Endothelial cell of umbilical vein (primary cell): ENCODE data around the gene MBD5. TPM values are rescaled to one million over a fixed set of nuclear protein-coding genes. Genes with fewer than 3 reads are reported as not detected.
A peak's percentile ranks its signal among the peaks of the same experiment; 100 is the strongest.

Experiments used
- BruUV-seq: library from RNA; stranded (reverse); fragments of 400-500 nt; replicated peaks from 2 replicates; lab custom pipeline; 2021; lab: Mats Ljungman, UMichigan
- CTCF ChIA-PET: fragments of 300-600, 350-600 bp; sonication (Branson Sonifier 250); formaldehyde crosslinking; loops from one replicate; lab custom pipeline; 2021; ENCODE audit warnings: antibody characterized with exemption, inconsistent platforms; lab: Charles Lee
- POLR2A ChIA-PET: fragments of 300-600, 350-600 bp; sonication (Branson Sonifier 250); formaldehyde crosslinking; loops from one replicate; lab custom pipeline; 2021; ENCODE audit warnings: antibody characterized with exemption, inconsistent platforms; lab: Charles Lee
- DNase-seq: peaks from one replicate; pipeline ENCODE4 v3.0.0-alpha.2; 2011; ENCODE audit warnings: low read depth, low spot score
- FAIRE-seq: peaks from 2 replicates; lab custom pipeline; 2011; peaks lifted over from hg19 to GRCh38; lab: Jason Lieb, UNC
- H2AFZ ChIP-seq: 2 replicates; pipeline ENCODE4 v1.6.0; 2012; ENCODE audit warnings: low read depth, low read length, control low read depth, inconsistent platforms
- H3K27ac ChIP-seq: 2 replicates; pipeline ENCODE4 v1.5.1; 2011; ENCODE audit warnings: low read depth, mild to moderate bottlenecking, control low read depth, low read length, moderate library complexity; ENCODE audit not compliant: insufficient read depth
- H3K27me3 ChIP-seq, 2 experiments: 2 replicates each; pipeline versions ENCODE4 v1.6.0 to v1.6.1; 2011; ENCODE audit warnings: low read length in 2 of 2, mixed read lengths in 1 of 2; ENCODE audit not compliant: control insufficient read depth in 2 of 2, insufficient read depth in 2 of 2
- H3K36me3 ChIP-seq, 2 experiments: 2 replicates in 1 of 2; 3 replicates in 1 of 2; pipeline ENCODE4 v1.5.1; 2011; ENCODE audit warnings: low read length in 2 of 2, mild to moderate bottlenecking in 1 of 2, moderate library complexity in 1 of 2; ENCODE audit not compliant: control insufficient read depth in 2 of 2, insufficient read depth in 2 of 2; ENCODE audit errors: extremely low read depth in 1 of 2
- H3K4me1 ChIP-seq: 3 replicates; pipeline ENCODE4 v1.5.1; 2011; ENCODE audit warnings: mild to moderate bottlenecking, low read length; ENCODE audit not compliant: control insufficient read depth, insufficient read depth; ENCODE audit errors: extremely low read depth
- H3K4me2 ChIP-seq: 2 replicates; pipeline ENCODE4 v1.6.1; 2011; ENCODE audit warnings: low read length, control low read depth, mixed read lengths; ENCODE audit not compliant: insufficient read depth
- H3K4me3 ChIP-seq, 3 experiments: fragments of 200-600 bp in 1 of 3; sonication (generic), shearing (Covaris generic) in 1 of 3; replicated peaks in 1 of 3; 2 replicates each; pipeline ENCODE4 v1.5.1; 2011 to 2016; ENCODE audit warnings: control low read depth in 3 of 3, low read length in 3 of 3, mild to moderate bottlenecking in 2 of 3, inconsistent platforms in 1 of 3, low read depth in 1 of 3, moderate library complexity in 1 of 3; ENCODE audit not compliant: insufficient read depth in 1 of 3
- H3K79me2 ChIP-seq: 2 replicates; pipeline ENCODE4 v1.6.0; 2012; ENCODE audit warnings: low read length, inconsistent platforms; ENCODE audit not compliant: control insufficient read depth, insufficient read depth
- H3K9ac ChIP-seq: replicated peaks from 2 replicates; pipeline ENCODE3; 2011; ENCODE audit warnings: low read length, control low read depth; ENCODE audit not compliant: insufficient read depth; ENCODE audit errors: extremely low read depth
- H3K9me1 ChIP-seq: replicated peaks from 3 replicates; pipeline ENCODE4 v1.6.0; 2011; ENCODE audit warnings: mild to moderate bottlenecking, low read length; ENCODE audit not compliant: control insufficient read depth, insufficient read depth; ENCODE audit errors: extremely low read depth
- H3K9me3 ChIP-seq: replicated peaks from 2 replicates; pipeline ENCODE4 v1.5.1; 2012; ENCODE audit warnings: low read length, inconsistent platforms; ENCODE audit not compliant: control insufficient read depth, insufficient read depth
- H4K20me1 ChIP-seq: replicated peaks from 2 replicates; pipeline ENCODE3; 2011; ENCODE audit warnings: mild to moderate bottlenecking, low read length; ENCODE audit not compliant: control insufficient read depth, insufficient read depth; ENCODE audit errors: extremely low read depth
- FOS ChIP-seq: IDR thresholded peaks from 2 replicates; pipeline ENCODE4 v1.6.1; 2011; ENCODE audit warnings: mild to moderate bottlenecking, low read length, moderate library complexity, borderline replicate concordance; ENCODE audit not compliant: insufficient read depth
- JUN ChIP-seq: IDR thresholded peaks from 2 replicates; pipeline ENCODE4 v1.6.1; 2011; ENCODE audit warnings: borderline replicate concordance, low read depth; ENCODE audit not compliant: insufficient read length, insufficient read depth
- MAX ChIP-seq: IDR thresholded peaks from 2 replicates; pipeline ENCODE4 v1.6.1; 2011; ENCODE audit not compliant: insufficient read depth, insufficient read length
- MYC ChIP-seq: IDR thresholded peaks from one replicate; pipeline ENCODE4 v1.6.1; 2011; ENCODE audit warnings: mild to moderate bottlenecking, low read depth, low read length
- POLR2A ChIP-seq: IDR thresholded peaks from 2 replicates; pipeline ENCODE4 v1.6.1; 2012; ENCODE audit warnings: low read depth, mild to moderate bottlenecking, control low read depth, low read length
- dilution Hi-C: fragments of 300-500 bp; cut with MboI; formaldehyde crosslinking; loops from one replicate; pipeline ENCODE4 v1.15.0; 2019; ENCODE audit warnings: low sequenced_read_pairs; ENCODE audit not compliant: extremely low pct_ligation_motif_present
- intact Hi-C: fragments of 100-400 bp; cut with micrococcal nuclease; formaldehyde crosslinking; loops from one replicate; pipeline ENCODE4 v1.10.0; 2022
- polyA plus RNA-seq, 4 experiments: library from polyadenylated mRNA; depleted of rRNA in 3 of 4; stranded (reverse) in 3 of 4; unstranded in 1 of 4; fragments of >200 nt; gene quantifications; 2 replicates each; pipeline versions ENCODE4 v1.2.1 to v1.2.3, GENCODE V29; 2011 to 2012; ENCODE audit warnings: missing spikeins in 1 of 4
- total RNA-seq: library from RNA; stranded (reverse); gene quantifications from 2 replicates; pipeline ENCODE4 v1.2.3, GENCODE V29; 2021
- TF ChIP-seq, protein P1 (sequence below), 2 donors: IDR thresholded peaks; 1 replicate in 1 of 2; 2 replicates in 1 of 2; pipeline ENCODE4 v1.5.1; 2011; ENCODE audit warnings: low read length in 2 of 2, mild to moderate bottlenecking in 2 of 2, moderate library complexity in 2 of 2, control low read depth in 1 of 2, inconsistent platforms in 1 of 2, low read depth in 1 of 2; ENCODE audit not compliant: insufficient read depth in 1 of 2; ENCODE audit errors: extremely low read depth in 1 of 2

The MBD5 gene
- total and polyA plus RNA-seq, 2 donors (not counting 3 experiments of a cell fraction or from before 2014, with no cell fraction given), result 11.3 to 37.0 TPM

DNA sequence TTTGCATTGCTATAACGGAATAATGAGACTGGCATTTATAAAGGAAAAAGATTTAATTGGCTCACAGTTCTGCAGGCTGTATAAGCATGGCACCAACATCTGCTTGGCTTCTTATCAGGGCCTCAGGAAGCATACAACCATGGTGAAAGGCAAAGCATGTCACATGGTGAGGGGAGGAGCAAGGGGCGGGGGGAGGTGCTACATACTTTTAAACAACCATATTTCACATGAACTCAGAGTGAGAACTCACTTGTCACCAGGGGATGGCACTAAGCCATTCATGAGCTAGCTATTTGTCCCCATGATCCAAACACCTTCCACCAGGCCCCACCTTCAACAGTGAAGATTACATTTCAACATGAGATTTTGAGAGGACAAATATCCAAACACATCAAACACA, 188.7 kb downstream of the MBD5 start:
- Histone ChIP-seq H3K79me2 (no peaks in the 10 kb centered on the region), H3K9me3 (no peaks in the 10 kb centered on the region), H3K4me2 (no peak overlapping the region), H2AFZ (no peak overlapping the region), H4K20me1 (no peaks in the 10 kb centered on the region), H3K4me3 (no peak overlapping the region), H3K27me3 (no peaks in the 10 kb centered on the region), H3K9me1 (no peaks in the 10 kb centered on the region), H3K9ac (no peak overlapping the region), H3K36me3 (no peaks in the 10 kb centered on the region), H3K4me1 (no peaks in the 10 kb centered on the region), H3K27ac (no peak overlapping the region)
- no peak for TF ChIP-seq POLR2A
- TF ChIP-seq, protein P1, sequence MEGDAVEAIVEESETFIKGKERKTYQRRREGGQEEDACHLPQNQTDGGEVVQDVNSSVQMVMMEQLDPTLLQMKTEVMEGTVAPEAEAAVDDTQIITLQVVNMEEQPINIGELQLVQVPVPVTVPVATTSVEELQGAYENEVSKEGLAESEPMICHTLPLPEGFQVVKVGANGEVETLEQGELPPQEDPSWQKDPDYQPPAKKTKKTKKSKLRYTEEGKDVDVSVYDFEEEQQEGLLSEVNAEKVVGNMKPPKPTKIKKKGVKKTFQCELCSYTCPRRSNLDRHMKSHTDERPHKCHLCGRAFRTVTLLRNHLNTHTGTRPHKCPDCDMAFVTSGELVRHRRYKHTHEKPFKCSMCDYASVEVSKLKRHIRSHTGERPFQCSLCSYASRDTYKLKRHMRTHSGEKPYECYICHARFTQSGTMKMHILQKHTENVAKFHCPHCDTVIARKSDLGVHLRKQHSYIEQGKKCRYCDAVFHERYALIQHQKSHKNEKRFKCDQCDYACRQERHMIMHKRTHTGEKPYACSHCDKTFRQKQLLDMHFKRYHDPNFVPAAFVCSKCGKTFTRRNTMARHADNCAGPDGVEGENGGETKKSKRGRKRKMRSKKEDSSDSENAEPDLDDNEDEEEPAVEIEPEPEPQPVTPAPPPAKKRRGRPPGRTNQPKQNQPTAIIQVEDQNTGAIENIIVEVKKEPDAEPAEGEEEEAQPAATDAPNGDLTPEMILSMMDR (IDR thresholded peaks at IDR 0.05; ENCODE audit: extremely low read depth in 1 of 2, insufficient read depth in 1 of 2, low read depth in 1 of 2, low read length in 2 of 2), result no peak
- DNase-seq, result peak; percentile 2
- no TSS peak for BruUV-seq
- FAIRE-seq, result no peak
- dilution Hi-C loops, result no loop called here
- POLR2A ChIA-PET, result no interaction called here
- intact Hi-C loops, result no loop called here
- CTCF ChIA-PET, result interaction anchor here (1.3 to 1.4 kb wide), 2 partner anchors 11 to 300 kb away, joined by 3 to 5 read pairs; no protein-coding TSS in a partner anchor

DNA sequence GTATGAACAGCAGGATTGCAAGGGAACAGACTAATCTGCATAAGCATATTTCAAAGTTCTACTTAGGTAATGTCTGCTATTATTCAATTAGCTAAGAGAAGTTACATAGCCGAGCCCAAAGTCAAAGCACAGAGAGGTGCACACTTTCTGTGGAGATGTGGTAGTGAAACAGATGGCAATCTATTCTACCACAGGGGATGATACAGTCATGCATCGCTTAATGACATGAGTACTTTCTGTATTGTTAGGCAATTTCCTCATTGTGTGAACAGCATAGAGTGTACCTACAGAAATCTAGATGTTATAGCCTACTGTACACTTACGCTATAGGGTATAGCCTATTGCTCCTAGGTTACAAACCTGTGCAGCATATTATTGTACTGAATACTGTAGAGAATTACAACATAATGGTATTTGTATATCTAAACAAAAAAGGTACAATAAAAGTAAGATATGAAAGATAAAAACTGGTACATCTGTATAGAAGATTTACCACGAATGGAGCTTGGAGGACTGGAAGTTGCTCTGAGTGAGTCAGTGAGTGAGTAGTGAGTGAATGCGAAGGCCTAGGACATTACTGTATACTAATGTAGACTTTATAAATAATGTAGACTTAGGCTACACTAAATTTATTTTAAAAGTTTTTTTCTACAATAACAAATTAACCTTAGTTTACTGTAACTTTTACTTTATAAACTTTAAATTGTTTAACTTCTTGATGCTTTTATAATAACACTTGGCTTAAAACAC, 197.6 kb downstream of the MBD5 start:
- TF ChIP-seq MYC (no peak), JUN (no peak), MAX (no peak), FOS (no peak)
- TF ChIP-seq, protein P1 (IDR thresholded peaks at IDR 0.05; ENCODE audit: extremely low read depth in 1 of 2, insufficient read depth in 1 of 2, low read depth in 1 of 2, low read length in 2 of 2), result no peak
- no peak overlapping the region for H3K4me3 ChIP-seq
- dilution Hi-C loops (no loop called here), intact Hi-C loops (no loop called here)
- H3K4me2 ChIP-seq, result no peak overlapping the region
- ChIA-PET CTCF (no interaction called here), POLR2A (no interaction called here)
- no peaks in the 10 kb centered on the region for H4K20me1 ChIP-seq
- H3K36me3 ChIP-seq, result no peaks in the 10 kb centered on the region
- no peak overlapping the region for H2AFZ ChIP-seq
- H3K79me2 ChIP-seq, result no peaks in the 10 kb centered on the region
- FAIRE-seq (no peak), DNase-seq (no peak)
- no peaks in the 10 kb centered on the region for H3K27me3 ChIP-seq
- no peaks in the 10 kb centered on the region for H3K9me3 ChIP-seq
- no peaks in the 10 kb centered on the region for H3K4me1 ChIP-seq
- no TSS peak for BruUV-seq
- no peak overlapping the region for H3K9ac ChIP-seq
- no peaks in the 10 kb centered on the region for H3K9me1 ChIP-seq
- H3K27ac ChIP-seq, result no peak overlapping the region
